Measurements from ENCODE around the gene FCAMR.

DNA sequence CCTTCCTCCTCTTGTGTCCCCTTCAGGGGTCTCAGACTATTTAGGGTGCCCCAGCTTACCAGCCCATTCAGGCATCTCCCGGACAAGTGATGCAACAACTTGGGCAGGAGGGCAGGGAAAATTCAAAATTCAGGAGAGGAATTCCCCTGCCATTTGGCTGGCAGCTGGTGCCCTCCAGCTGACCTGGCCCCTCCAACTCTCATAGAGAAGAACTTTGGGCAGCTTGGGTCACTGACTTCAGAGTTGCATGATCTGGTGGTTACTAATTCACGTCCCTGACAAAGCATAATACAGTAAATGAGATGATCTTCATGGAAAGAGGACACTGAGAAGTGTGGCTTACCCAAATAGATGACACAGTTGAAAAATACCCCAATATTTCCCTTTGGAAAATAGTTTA, at the start of gene FCAMR:
- TF ChIP-seq JUNB (IDR thresholded peaks at IDR 0.05; ENCODE audit: unreplicated experiment) (no peak), EZH2phosphoT487 (IDR thresholded peaks at IDR 0.05; ENCODE audit: unreplicated experiment) (no peak), CREB1 (CRISPR knock-in tag; IDR thresholded peaks at IDR 0.05; ENCODE audit: low read depth) (no peak), EZH2 (IDR thresholded peaks at IDR 0.05; ENCODE audit: low read depth, unreplicated experiment) (no peak), POLR2AphosphoS5 (IDR thresholded peaks at IDR 0.05; ENCODE audit: low read depth) (no peak)
- TF ChIP-seq, protein P1, sequence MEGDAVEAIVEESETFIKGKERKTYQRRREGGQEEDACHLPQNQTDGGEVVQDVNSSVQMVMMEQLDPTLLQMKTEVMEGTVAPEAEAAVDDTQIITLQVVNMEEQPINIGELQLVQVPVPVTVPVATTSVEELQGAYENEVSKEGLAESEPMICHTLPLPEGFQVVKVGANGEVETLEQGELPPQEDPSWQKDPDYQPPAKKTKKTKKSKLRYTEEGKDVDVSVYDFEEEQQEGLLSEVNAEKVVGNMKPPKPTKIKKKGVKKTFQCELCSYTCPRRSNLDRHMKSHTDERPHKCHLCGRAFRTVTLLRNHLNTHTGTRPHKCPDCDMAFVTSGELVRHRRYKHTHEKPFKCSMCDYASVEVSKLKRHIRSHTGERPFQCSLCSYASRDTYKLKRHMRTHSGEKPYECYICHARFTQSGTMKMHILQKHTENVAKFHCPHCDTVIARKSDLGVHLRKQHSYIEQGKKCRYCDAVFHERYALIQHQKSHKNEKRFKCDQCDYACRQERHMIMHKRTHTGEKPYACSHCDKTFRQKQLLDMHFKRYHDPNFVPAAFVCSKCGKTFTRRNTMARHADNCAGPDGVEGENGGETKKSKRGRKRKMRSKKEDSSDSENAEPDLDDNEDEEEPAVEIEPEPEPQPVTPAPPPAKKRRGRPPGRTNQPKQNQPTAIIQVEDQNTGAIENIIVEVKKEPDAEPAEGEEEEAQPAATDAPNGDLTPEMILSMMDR (conservative IDR thresholded peaks at IDR 0.05; ENCODE audit: low read depth in 2 of 2) = no peak

All from GM23338 (cell line).